Activated T-cell treated with anti-CD3 and anti-CD28 coated beads, Interleukin-2, amount 50 U/mL, for 48 hours (primary cell): ENCODE data around the gene SLC38A7.
A peak's percentile ranks its signal among the peaks of the same experiment; 100 is the strongest.
"Not testable (repeated sequence)": the region's sequence is repeated elsewhere in the genome, so short reads cannot be mapped to it uniquely, and the experiment has no call there.

ENCODE experiments used
- DNase-seq, 2 experiments: peaks; one replicate each; pipeline ENCODE4 v3.0.0-alpha.2; 2020

Gene SLC38A7

GRCh38 chr16:58684354-58685083, at the start of gene SLC38A7:
Gene SLC38A7 (minus strand): TSS chr16:58684770. CDS start chr16:58680126, 4,644 bp downstream.
- DNase-seq, result peak; percentile 82 to 83

- peak; percentile 89 to 92 for DNase-seq
Observed at GRCh38 chr16:58733671-58734458, 49.3 kb upstream of the SLC38A7 start, which contains the start of gene GOT2. Gene GOT2 (minus strand): TSS chr16:58734316. CDS start chr16:58734228, 88 bp downstream.

- DNase-seq, result no peak
Observed at GRCh38 chr16:58733248-58733670, 48.7 kb upstream of the SLC38A7 start.

GRCh38 chr16:58732545-58733247, 48.1 kb upstream of the SLC38A7 start:
- peak; percentile 36 to 38 for DNase-seq

- no peak for DNase-seq
Observed at GRCh38 chr16:58730724-58731370, 46.3 kb upstream of the SLC38A7 start.

GRCh38 chr16:58727796-58728568, 43.4 kb upstream of the SLC38A7 start:
- DNase-seq, result no peak

GRCh38 chr16:58727028-58727781, 42.6 kb upstream of the SLC38A7 start:
- no peak for DNase-seq

GRCh38 chr16:58723109-58723508, 38.5 kb upstream of the SLC38A7 start:
- DNase-seq, result no peak

GRCh38 chr16:58717994-58718393, 33.4 kb upstream of the SLC38A7 start:
- no peak for DNase-seq

GRCh38 chr16:58716468-58716867, 31.9 kb upstream of the SLC38A7 start:
- no peak for DNase-seq

- DNase-seq, result no peak
Observed at GRCh38 chr16:58713742-58714141, 29.2 kb upstream of the SLC38A7 start.

- DNase-seq, result no peak
Observed at GRCh38 chr16:58709333-58709732, 24.8 kb upstream of the SLC38A7 start.

- no peak for DNase-seq
Observed at GRCh38 chr16:58699151-58699550, 14.6 kb upstream of the SLC38A7 start.

GRCh38 chr16:58695368-58695767, 10.8 kb upstream of the SLC38A7 start:
- no peak for DNase-seq

GRCh38 chr16:58692450-58692849, 7.9 kb upstream of the SLC38A7 start:
- DNase-seq, result no peak

- not testable (repeated sequence) for DNase-seq
Observed at GRCh38 chr16:58686985-58687706, 2.6 kb upstream of the SLC38A7 start.

GRCh38 chr16:58685084-58685449, 497 bp upstream of the SLC38A7 start:
- no peak for DNase-seq

GRCh38 chr16:58684001-58684353, 593 bp downstream of the SLC38A7 start:
- DNase-seq, result no peak

- DNase-seq, result no peak
Observed at GRCh38 chr16:58679763-58680162, 4.8 kb downstream of the SLC38A7 start.

- DNase-seq, result no peak
Observed at GRCh38 chr16:58678716-58679115, 5.9 kb downstream of the SLC38A7 start.

- DNase-seq, result no peak
Observed at GRCh38 chr16:58678269-58678668, 6.3 kb downstream of the SLC38A7 start.
